Sciatic nerve (tissue), 2 donors: Measurements from ENCODE around the gene FOXD2. TPM values are rescaled to one million over a fixed set of nuclear protein-coding genes. Genes with fewer than 3 reads are reported as not detected.
"Not testable (repeated sequence)": the region's sequence is repeated elsewhere in the genome, so short reads cannot be mapped to it uniquely, and the experiment has no call there.

ENCODE experiments used
- ATAC-seq: fragments of 200-7000 bp; cut with Tn5 transposase; one replicate; pipeline ENCODE4 v1.9.1; 2020; ENCODE audit warnings: mild to moderate bottlenecking, moderate library complexity
- DNase-seq: peaks from one replicate; pipeline ENCODE4 v3.0.0-alpha.2; 2020; ENCODE audit warnings: low spot score
- intact Hi-C: fragments of 100-400 bp; cut with DNase I; formaldehyde crosslinking; loops from one replicate; pipeline ENCODE4 v1.14.2; 2022
- total RNA-seq: library from RNA; stranded (reverse); fragmentation: NEBNext Ultra II Directional; extraction: Animal tissue kit (Norgen Biotek cat#: 25700); gene quantifications from one replicate; pipeline ENCODE4 v1.2.1, GENCODE V29; 2021
- donor health status: DM: no; HTN: no; CAD: no.
- donor health status: DM: no; HTN: no; CAD: no.

The FOXD2 gene
- total RNA-seq, 1 donor from 2014 or later: 12.3 TPM

DNA sequence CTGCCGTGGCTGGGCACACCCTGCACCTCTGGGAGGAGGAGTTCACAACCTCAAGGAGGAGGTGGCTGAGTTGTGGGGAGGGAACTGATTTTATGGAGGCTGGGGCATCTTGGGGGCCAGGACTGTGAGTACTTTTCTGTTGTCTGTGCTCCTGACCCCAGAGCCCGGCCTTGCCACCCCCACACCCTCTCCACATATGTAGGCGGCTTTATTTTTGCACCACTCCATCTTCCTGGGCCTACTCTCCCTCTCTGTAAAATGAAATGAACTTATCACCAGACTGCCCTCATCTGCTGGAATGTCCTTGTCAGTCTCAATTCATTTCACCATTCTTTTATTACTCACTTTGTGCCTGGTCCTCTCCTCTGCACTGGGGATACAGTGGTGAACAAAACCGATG, 12.8 kb downstream of the FOXD2 start:
- DNase-seq: no peak
- peak; percentile 3 for ATAC-seq
- intact Hi-C loops: no loop called here

GRCh38 chr1:47452426-47452825, 14.6 kb downstream of the FOXD2 start:
- DNase-seq (no peak), ATAC-seq (peak; percentile 1)
- intact Hi-C loops: no loop called here

GRCh38 chr1:47453910-47454309, 16.1 kb downstream of the FOXD2 start:
- intact Hi-C loops, ATAC-seq: not testable (repeated sequence)

GRCh38 chr1:47456250-47456649, 18.4 kb downstream of the FOXD2 start:
- ATAC-seq: no peak
- intact Hi-C loops: no loop called here
- DNase-seq: no peak

More at GRCh38 chr1:47453910-47454309, 16.1 kb downstream of the FOXD2 start:
- DNase-seq: not testable (repeated sequence)

- intact Hi-C loops, ATAC-seq: not testable (repeated sequence)
- peak; percentile 9 for DNase-seq
Observed at GRCh38 chr1:47457547-47457946, 19.7 kb downstream of the FOXD2 start.

DNA sequence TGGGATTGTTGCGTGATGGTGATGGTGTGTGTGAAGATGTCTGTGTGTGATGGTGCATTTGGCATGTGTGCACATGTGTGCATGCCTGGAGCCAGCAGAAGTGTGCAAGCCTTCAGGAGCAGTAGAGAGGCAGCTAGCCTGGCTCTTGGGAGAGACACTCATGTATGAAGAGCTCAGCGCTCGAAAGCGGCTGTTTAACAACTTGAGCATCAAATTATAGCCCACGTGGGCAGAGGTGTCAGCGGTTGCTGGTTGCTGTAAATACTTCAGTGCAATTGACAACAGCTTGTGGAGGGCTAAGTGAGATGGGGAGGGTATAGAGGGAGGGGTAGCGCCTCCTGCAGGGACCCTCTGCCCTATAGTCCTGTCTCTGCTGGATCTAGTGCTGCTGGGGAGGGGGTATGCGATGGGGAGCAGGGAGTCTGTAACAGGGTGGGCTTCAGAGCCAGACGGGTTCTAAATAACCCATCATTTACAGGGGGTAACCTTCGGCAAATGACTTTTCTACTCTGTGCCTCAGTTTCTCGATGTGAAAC, 21.5 kb downstream of the FOXD2 start:
- intact Hi-C loops: no loop called here
- ATAC-seq (no peak), DNase-seq (no peak)

GRCh38 chr1:47460040-47460439, 22.2 kb downstream of the FOXD2 start:
- DNase-seq (no peak), ATAC-seq (no peak)
- intact Hi-C loops: no loop called here

GRCh38 chr1:47460456-47460855, 22.6 kb downstream of the FOXD2 start:
- DNase-seq (no peak), ATAC-seq (no peak)
- intact Hi-C loops: no loop called here

- DNase-seq: no peak
- intact Hi-C loops: no loop called here
- peak; percentile 82 for ATAC-seq
Observed at GRCh38 chr1:47465605-47466004, 27.8 kb downstream of the FOXD2 start.

DNA sequence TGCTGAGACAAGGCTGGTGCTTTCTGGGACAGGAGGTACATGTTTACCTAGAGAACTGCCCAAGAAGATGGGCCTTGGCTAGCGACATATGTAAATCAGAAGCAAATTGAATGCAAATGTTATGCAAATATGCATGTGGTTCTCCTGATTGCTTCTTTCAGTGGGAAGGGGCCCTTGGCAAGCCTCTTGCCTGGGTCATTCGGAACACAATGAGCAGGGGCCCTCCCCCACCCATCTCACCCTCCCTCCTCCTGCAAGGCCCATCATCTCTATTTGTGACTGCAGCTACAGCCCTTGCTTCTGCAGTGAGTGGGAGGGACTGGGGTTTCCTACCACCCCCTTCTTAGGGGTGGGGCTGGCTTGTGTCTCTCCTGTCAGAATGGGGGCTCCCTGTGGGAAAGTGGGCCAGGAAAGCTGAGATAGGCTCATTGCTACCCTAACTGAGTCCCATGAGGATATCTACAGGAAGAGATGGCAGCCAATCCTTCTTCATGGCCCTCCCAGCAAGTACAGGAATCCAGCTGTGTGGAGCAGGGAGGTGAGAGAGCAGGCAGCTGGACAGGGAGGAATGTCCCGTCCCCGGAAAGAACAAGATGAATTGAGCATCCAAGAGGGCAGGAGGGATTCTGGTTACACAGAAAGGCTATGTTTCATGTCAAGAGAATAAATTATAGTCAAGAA, 31.0 kb downstream of the FOXD2 start:
- no peak for DNase-seq
- intact Hi-C loops: no loop called here
- ATAC-seq: peak; percentile 52

DNA sequence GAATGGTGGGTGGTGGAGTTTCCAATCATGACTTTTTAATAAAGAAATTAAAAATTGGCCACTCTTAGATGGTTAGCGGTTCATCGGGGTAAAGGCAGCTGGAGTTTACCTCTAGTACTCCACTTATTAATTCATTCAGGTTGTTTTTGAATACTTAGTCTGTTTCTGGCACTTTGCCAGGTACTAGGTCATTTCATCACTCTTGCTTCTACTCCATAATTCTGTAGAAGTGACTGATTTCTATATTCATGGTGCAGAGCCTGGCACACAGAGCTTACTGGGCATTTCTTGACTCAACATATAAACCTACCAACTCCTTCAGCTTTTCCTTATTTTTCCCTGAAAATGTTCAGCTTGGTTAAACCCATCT, 31.5 kb downstream of the FOXD2 start:
- no peak for DNase-seq
- intact Hi-C loops: no loop called here
- ATAC-seq: no peak

DNA sequence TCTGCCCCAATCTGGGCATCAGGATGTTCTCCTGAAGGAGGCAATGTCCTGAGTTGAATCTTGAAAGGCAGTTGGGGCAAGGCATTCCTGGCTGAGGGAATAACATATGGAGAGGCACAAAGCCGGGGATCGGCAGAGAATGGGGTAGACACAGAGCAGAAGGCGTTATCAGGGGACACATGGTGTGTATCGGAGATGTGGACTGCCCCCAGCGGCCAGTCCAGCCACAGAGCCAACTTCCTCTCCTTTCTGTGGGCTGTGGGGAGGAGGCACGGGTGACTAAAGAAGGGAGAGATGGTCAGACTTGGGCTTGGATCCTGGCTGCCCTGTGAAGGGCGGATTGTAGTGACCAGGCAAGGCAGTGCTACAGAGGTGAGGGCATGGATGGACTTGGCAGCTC, 32.1 kb downstream of the FOXD2 start:
- intact Hi-C loops: no loop called here
- ATAC-seq: no peak
- no peak for DNase-seq

DNA sequence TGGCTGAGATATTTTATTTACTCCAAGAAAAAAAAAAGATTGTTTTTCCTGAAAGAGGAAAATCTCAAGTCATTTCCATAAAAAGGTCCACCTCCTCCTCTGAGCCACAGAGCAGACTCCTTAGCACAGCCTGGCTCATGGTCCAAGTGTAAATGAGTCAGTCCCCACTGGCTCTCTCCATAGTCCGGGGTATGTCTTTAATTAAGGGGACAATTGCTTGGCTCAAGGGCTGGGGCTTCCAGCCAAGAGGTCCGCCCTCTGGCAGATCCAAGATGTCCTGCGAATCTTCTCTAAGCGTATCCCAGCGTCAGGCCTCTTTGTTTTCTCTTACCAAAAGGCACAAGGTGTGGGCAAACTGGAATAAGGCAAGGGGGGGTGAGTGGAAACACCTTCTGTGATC, 33.3 kb downstream of the FOXD2 start:
- peak; percentile 93 for ATAC-seq
- DNase-seq: peak; percentile 86
- intact Hi-C loops: no loop called here

DNA sequence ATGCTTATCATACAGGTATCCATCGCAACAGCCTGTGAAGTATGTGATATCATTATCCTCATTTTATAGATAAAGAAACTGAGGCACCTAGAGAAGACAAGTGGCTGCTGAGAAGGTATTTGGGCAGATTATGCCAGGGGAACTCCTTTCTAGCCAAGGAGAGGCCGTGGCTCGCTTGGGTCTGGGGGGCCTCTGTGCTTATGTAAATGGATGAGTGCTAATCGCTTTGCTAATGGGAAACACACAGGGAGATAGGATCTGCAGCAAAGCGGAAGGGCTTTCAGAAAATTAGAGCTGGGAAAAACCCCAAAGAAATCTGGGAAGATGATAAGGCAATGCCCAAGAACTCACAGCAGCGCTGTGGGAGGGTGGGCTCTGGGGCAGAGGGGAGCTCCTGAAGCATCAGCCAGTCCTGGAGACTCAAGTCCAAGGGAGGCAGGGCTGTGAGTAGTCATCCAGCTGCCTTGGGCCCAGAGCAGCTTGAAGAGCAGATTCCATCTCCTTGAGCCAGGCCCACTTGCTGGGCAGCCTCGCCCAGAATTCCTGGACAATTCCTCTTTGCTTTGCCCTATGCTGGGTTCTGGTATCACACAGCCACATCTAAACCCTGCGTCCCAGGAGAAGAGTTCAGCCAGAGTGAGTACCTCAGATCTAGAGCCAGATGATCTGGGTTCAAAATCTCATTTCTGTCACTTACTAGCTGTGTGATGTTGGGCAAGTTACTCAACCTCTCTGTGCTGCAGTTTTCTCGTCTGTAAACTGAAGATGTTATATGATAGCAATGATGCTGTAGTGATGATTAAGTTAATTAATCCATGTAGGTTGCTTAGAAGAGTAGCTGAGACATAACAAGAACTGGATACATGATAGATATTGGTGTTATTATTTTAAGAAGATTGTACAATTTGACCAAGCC, 36.7 kb downstream of the FOXD2 start:
- DNase-seq (no peak), ATAC-seq (no peak)
- intact Hi-C loops: no loop called here

GRCh38 chr1:47477595-47478080, 39.8 kb downstream of the FOXD2 start:
- DNase-seq (no peak), ATAC-seq (peak; percentile 1)
- intact Hi-C loops: no loop called here

DNA sequence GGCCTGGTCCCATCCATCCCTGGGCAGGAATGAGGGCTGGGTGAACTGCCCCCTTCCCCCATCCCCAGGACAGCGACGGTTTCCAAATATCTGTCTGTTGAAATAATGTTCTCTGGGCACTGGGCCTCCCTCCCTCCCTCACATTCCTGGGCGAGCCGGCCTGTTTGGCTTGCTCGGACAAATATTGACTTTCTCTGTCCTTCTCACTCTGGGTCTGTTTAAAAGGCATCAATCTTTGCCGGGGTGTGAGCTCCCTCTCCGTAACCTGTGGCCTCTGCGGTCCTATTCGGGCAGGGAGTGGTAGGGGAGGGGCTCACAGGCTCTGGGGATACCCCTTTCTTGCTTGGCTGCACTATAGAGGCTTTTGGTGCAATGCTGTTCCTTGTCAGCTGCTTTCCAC, 40.2 kb downstream of the FOXD2 start:
- ATAC-seq (peak; percentile 89), DNase-seq (peak; percentile 73)
- intact Hi-C loops: no loop called here

GRCh38 chr1:47479664-47480063, 41.8 kb downstream of the FOXD2 start:
- no peak for ATAC-seq
- intact Hi-C loops: no loop called here

DNA sequence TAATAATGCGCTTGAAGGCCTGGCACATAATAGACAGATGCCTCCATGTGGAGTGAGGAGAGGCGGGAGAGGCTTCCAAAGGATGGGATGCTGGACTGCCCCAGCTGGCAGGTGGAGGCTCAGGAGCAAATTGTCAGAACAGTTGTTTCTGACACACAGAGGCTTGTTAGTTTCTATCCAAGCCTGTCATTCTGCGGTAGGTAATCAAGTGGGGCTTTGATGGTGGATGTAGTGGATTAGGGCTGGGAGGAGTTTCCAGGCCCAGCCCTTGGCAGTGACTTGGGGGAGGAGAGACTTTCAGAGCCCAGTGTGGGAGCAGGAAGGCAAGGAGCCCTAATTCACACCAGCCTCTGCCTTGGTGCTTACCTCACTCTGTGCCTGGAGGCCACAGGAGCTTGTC, 44.1 kb downstream of the FOXD2 start:
- no peak for ATAC-seq
- no peak for DNase-seq
- intact Hi-C loops: no loop called here

More at GRCh38 chr1:47479664-47480063, 41.8 kb downstream of the FOXD2 start:
- no peak for DNase-seq

- no peak for DNase-seq
- no peak for ATAC-seq
- intact Hi-C loops: no loop called here
Observed at GRCh38 chr1:47482786-47483185, 44.9 kb downstream of the FOXD2 start.

- intact Hi-C loops: no loop called here
- DNase-seq: no peak
- no peak for ATAC-seq
Observed at GRCh38 chr1:47483651-47484050, 45.8 kb downstream of the FOXD2 start.
